GM13976 (cell line): ENCODE results near the gene ZNF396.

ENCODE experiments used
- DNase-seq: peaks from one replicate; pipeline ENCODE4 v3.0.0; 2012; ENCODE audit warnings: low spot score
- in situ Hi-C: fragments of 300-500 bp; cut with MboI; formaldehyde crosslinking; loops from one replicate; pipeline ENCODE4 v1.12.0; 2022; ENCODE audit warnings: low sequenced_read_pairs, mixed read lengths, inconsistent platforms; ENCODE audit not compliant: unreplicated experiment
- TF ChIP-seq, protein P1 (sequence below): IDR thresholded peaks from 2 replicates; pipeline ENCODE4 v1.5.1; 2012; ENCODE audit warnings: borderline replicate concordance, mild to moderate bottlenecking; ENCODE audit not compliant: insufficient read depth; ENCODE audit errors: extremely low read depth, missing control alignments, control extremely low read depth

ZNF396 gene

DNA sequence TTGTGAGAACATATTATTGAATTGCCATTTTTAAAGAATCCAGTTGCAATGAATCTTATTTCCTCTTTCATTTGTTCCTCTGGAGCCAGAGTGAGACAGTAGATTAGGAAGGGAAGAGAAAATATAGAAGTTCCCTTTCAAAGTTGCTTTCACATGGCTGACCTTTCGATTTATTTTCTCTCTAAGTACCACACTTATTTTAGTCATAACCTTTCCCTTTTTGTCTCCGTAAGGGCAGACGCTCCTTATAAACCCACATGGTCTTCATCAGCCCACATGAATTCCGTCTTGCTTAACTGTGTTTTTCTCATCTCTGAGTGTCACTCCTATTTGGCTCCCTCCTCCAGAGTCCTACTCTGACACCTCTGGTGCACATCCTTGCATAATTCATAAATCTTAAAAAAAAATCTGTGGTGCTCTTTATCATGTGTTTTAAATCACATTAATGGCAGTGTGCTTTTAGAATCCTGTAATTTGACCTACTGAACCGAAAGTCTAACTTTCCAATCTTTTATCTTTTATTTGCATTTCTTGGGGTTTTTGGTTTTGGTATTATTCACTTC lies 38.5 kb upstream of the ZNF396 start:
- DNase-seq: no peak
- in situ Hi-C loops: loop anchor here (25.0 kb wide), 1 partner anchor 347 kb away; no protein-coding TSS in a partner anchor
- TF ChIP-seq, protein P1, sequence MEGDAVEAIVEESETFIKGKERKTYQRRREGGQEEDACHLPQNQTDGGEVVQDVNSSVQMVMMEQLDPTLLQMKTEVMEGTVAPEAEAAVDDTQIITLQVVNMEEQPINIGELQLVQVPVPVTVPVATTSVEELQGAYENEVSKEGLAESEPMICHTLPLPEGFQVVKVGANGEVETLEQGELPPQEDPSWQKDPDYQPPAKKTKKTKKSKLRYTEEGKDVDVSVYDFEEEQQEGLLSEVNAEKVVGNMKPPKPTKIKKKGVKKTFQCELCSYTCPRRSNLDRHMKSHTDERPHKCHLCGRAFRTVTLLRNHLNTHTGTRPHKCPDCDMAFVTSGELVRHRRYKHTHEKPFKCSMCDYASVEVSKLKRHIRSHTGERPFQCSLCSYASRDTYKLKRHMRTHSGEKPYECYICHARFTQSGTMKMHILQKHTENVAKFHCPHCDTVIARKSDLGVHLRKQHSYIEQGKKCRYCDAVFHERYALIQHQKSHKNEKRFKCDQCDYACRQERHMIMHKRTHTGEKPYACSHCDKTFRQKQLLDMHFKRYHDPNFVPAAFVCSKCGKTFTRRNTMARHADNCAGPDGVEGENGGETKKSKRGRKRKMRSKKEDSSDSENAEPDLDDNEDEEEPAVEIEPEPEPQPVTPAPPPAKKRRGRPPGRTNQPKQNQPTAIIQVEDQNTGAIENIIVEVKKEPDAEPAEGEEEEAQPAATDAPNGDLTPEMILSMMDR: no peak

DNA sequence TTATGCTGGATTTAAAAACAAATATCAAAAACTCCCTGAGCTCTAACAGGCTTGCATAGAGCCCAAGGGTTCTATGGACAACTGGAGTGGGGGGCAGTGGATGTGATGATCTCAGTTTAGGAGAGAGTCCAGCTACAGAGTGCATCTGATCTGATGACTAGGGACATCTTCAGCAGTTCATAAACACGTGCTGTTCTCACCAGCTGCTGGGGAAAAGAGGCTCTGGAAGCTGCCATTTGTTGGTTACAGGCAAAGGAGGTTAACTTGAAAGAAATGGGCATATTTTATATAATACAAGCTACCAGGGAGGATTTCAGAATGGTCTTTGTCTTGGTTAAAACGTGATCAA lies 36.0 kb upstream of the ZNF396 start:
- TF ChIP-seq, protein P1: no peak
- DNase-seq: no peak
- in situ Hi-C loops: loop anchor here (25.0 kb wide), 1 partner anchor 349 kb away; no protein-coding TSS in a partner anchor

DNA sequence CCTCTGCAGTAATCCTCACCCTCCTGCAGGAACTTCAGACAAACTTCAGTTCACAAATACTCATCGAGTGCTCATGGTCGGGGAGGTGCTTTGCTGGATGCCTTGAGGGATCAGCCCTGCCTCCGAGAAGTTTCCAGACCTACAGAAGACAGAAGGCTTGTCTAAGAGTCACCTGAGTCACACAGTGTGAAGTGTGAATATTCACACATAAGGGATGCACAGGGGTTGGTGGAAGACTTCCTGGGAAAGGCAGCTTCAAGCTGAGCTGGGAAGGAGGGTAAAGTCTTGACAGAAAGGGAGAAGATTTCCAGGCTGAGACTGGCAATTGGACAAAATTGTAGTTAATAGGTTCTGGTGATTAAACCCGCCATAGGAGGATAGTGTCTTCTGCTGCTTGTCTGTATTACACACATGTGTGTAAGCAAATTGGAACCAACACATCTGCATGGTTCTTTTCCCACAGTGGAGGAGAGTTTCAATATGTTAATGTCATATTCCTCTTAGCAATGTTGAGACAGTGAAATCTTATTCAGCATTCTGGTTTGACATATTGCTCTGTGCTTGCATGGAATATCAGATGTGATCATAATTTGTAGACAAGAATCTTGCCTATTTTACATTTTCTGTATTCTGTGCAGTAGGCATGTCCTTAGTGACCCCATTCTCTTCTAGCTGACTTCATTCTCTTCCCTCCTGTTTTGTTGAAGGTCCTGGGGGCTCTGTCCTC lies 34.7 kb upstream of the ZNF396 start:
- DNase-seq: no peak
- TF ChIP-seq, protein P1: no peak
- in situ Hi-C loops: loop anchor here (25.0 kb wide), 1 partner anchor 351 kb away; no protein-coding TSS in a partner anchor

DNA sequence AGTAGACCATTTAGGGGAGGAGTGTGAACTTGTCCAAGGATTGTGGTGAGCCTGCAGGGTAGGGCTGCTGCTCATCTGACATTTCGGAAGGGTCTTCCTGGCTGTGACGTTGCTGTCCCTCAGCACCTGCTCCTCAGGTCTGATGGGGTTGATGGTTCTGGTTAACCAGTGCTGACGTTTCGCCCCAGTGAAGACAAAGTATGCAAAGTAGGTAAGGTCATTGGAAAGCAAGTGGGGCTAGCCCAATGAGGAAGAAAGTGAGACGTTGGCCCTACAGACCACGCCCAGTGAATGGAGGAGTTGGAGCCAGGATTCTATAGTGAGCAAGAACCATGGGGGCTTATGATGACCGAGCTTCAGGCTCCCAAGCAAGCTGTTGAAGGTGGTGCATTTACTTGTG lies 33.4 kb upstream of the ZNF396 start:
- in situ Hi-C loops: loop anchor here (25.0 kb wide), 1 partner anchor 352 kb away; no protein-coding TSS in a partner anchor
- peak; percentile 29 for DNase-seq
- TF ChIP-seq, protein P1: no peak

DNA sequence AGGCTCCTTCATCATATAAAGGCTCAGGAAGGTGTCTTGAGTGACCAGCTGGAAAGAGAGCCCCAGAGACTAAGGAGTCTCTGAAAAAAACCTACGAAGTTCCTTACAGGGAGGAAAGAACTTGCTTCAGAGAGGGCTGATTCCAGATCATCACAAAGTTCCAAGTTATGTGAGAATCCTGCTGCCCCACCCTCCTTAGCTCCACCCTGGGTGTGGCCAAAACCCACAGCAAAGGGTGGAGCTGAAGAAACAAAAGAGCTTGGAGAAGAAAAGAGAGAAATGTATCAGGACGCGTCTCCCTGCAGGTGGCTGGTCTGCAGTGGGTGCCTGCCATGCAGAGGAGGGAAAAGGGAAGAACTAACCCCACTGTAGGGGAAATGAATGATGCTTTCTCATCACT lies 32.8 kb upstream of the ZNF396 start:
- in situ Hi-C loops: loop anchor here (25.0 kb wide), 1 partner anchor 352 kb away; no protein-coding TSS in a partner anchor
- no peak for DNase-seq
- TF ChIP-seq, protein P1: no peak

DNA sequence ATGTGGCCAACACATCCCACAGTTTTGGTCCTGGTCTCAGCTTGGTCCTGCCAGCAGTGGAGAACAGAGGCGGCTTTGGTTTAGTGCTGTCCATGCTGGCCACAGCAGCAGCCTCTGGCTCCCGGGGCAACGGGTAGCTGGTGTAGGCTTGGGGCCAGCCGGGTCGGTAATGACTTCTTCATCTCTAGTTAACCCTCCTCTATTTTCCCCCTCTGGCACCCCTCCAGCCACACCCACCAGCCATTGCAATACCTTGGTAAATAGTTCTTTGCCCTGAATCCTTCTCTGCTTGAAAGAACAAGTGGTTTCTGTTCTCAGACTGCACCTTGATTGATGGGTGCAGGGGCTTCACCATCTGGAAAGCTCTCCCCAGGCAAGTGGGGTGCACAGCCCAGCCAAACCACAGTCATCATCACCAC lies 31.7 kb upstream of the ZNF396 start:
- in situ Hi-C loops: loop anchor here (25.0 kb wide), 1 partner anchor 353 kb away; no protein-coding TSS in a partner anchor
- no peak for DNase-seq
- TF ChIP-seq, protein P1: no peak
